PFSK-1 (cell line): ENCODE results near the gene TMEM106A.

Source experiments
- POLR2AphosphoS5 ChIP-seq: IDR thresholded peaks from 2 replicates; pipeline ENCODE4 v1.6.1; 2012; ENCODE audit warnings: low read depth, mild to moderate bottlenecking, control low read depth, low read length, moderate library complexity
- SIN3A ChIP-seq: IDR thresholded peaks from 2 replicates; pipeline ENCODE4 v1.6.1; 2012; ENCODE audit warnings: mild to moderate bottlenecking, low read length, moderate library complexity, borderline replicate concordance; ENCODE audit not compliant: insufficient read depth
- TAF1 ChIP-seq: IDR thresholded peaks from 2 replicates; pipeline ENCODE4 v1.6.1; 2012; ENCODE audit warnings: low read length, control low read depth, borderline replicate concordance; ENCODE audit not compliant: insufficient read depth

GRCh38 chr17:43211123-43211479, 574 bp upstream of the TMEM106A start:
- no peak for TF ChIP-seq TAF1
- no peak for TF ChIP-seq POLR2AphosphoS5
- TF ChIP-seq SIN3A, result no peak
